ENCODE data around the gene HDLBP.

- no peak for TF ChIP-seq POLR2AphosphoS5 (IDR thresholded peaks at IDR 0.05; ENCODE audit: low read depth, low read length)
- TF ChIP-seq TAF1 (IDR thresholded peaks at IDR 0.05; ENCODE audit: borderline replicate concordance, low read depth, low read length): no peak
Measured at GRCh38 chr2:241189856-241190201, 125.6 kb downstream of the HDLBP start.

Measured in GM12892 (cell line).